NAMALWA (cell line): Measurements from ENCODE around the gene LRP5.
"Not testable (repeated sequence)": the region's sequence is repeated elsewhere in the genome, so short reads cannot be mapped to it uniquely, and the experiment has no call there.

Experiments
- DNase-seq: peaks from one replicate; pipeline ENCODE4 v3.0.0-alpha.2; 2015; ENCODE audit warnings: low spot score

The LRP5 gene

GRCh38 chr11:68329536-68329935 lies 17.1 kb downstream of the LRP5 start:
- DNase-seq = no peak

- no peak for DNase-seq
Observed at GRCh38 chr11:68329978-68330699, 17.7 kb downstream of the LRP5 start.

- no peak for DNase-seq
Observed at GRCh38 chr11:68330700-68331337, 18.4 kb downstream of the LRP5 start.

- no peak for DNase-seq
Observed at GRCh38 chr11:68331338-68331947, 19.1 kb downstream of the LRP5 start.

GRCh38 chr11:68332186-68332585 lies 19.8 kb downstream of the LRP5 start:
- DNase-seq = no peak

- DNase-seq = no peak
Observed at GRCh38 chr11:68333173-68333572, 20.8 kb downstream of the LRP5 start.

GRCh38 chr11:68334923-68335322 lies 22.5 kb downstream of the LRP5 start:
- DNase-seq = no peak

- no peak for DNase-seq
Observed at GRCh38 chr11:68335683-68336082, 23.3 kb downstream of the LRP5 start.

- DNase-seq = no peak
Observed at GRCh38 chr11:68336716-68337115, 24.3 kb downstream of the LRP5 start.

GRCh38 chr11:68337399-68337835 lies 25.0 kb downstream of the LRP5 start:
- no peak for DNase-seq

GRCh38 chr11:68338051-68338780 lies 25.8 kb downstream of the LRP5 start:
- DNase-seq = no peak

- DNase-seq = peak; percentile 14
Observed at GRCh38 chr11:68340003-68340767, 27.8 kb downstream of the LRP5 start.

GRCh38 chr11:68340784-68341556 lies 28.6 kb downstream of the LRP5 start:
- DNase-seq = no peak

- DNase-seq = no peak
Observed at GRCh38 chr11:68341557-68342458, 29.4 kb downstream of the LRP5 start.

GRCh38 chr11:68342459-68343158 lies 30.2 kb downstream of the LRP5 start:
- DNase-seq = no peak

GRCh38 chr11:68343761-68344256 lies 31.4 kb downstream of the LRP5 start:
- DNase-seq = no peak

- DNase-seq = not testable (repeated sequence)
Observed at GRCh38 chr11:68344821-68345220, 32.4 kb downstream of the LRP5 start.

GRCh38 chr11:68345776-68346461 lies 33.5 kb downstream of the LRP5 start:
- DNase-seq = no peak

GRCh38 chr11:68346462-68346790 lies 34.0 kb downstream of the LRP5 start:
- DNase-seq = no peak
